NK-92 (cell line): ENCODE results near the gene DEAF1.
"Not testable (repeated sequence)": the region's sequence is repeated elsewhere in the genome, so short reads cannot be mapped to it uniquely, and the experiment has no call there.

Experiments
- DNase-seq: peaks from one replicate; lab custom pipeline; 2025; ENCODE audit not compliant: unreplicated experiment; lab: John Stamatoyannopoulos, UW

The DEAF1 gene

DNA sequence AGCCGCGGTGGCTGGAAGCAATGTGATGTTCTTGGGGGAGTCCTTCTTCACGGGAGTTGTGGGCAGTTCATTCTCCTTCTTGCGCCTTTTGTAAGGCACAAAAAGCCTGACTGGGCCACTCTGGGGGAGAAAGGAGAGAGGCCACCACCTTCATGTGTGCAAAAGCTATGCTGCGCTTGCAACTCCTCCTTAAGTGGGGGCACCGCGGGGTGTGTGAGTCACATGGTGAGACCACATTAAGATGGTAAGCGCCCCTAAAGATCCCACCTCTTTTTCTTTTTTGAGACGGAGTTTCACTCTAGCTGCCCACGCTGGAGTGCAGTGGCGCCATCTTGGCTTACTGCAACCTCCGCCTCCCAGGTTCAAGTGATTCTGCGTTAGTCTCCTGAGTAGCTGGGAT lies 14.1 kb downstream of the DEAF1 start:
- no peak for DNase-seq

DNA sequence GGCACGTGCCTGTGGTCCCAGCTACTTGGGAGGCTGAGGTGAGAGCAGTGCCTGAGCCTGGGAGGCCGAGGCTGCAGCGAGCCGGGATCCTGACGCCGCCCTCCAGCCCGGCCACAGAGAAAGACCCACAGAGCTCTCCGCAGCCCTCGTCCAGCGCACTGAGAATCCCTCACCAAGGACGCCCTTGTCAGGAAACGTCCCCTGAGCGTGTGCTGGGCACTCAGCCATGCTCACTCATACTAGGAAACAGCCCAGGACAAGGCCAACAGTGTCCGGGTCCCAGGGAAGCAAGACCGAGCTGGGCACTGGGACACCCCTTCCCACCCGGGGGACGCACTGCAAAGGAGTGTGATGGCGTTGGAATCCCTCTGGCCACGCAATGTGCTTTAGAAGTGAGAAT lies 14.5 kb downstream of the DEAF1 start:
- DNase-seq: no peak

DNA sequence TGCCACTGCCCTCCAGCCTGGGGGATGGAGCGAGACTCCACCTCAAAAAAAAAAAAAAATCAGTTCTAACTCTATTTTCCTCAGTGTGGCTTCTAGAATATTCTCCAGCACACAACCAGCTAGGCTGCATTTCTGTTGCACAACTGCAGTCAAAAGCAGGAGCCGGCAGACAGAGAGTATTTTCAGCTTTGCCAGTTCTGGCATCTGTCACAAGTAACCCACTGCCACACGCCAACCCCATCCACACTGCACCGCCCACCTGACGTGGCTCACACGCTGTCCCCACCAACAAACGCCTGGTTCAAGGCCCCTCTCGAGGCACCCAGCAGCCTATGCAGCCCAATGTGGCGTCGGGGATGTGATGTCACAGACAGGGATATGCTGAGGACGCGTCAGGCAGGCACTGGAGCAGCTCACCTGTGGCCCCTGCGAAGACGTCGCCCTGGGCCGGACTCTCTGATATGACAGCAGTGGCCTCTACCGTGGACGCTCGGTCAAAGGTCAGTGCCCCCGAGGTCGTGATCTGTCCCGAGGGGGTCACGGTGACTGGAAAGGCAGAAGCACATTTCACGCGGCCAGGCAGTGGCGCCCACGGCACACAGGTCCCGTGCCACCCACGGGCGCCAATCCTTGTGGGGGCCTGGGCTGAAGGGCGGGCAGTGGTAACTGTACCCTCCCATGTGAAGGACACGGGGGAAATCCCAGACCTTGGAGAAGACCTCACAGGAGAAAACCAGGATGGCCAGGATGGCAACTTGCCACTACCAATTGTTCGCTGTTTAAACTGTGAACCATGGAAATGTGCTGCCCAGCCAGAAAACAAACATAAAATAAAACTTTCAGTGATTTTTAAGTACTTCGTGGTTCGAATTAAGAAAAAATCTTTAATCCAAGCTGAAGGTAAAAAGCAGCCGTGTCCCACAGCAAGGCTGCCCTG lies 15.5 kb downstream of the DEAF1 start:
- no peak for DNase-seq

DNA sequence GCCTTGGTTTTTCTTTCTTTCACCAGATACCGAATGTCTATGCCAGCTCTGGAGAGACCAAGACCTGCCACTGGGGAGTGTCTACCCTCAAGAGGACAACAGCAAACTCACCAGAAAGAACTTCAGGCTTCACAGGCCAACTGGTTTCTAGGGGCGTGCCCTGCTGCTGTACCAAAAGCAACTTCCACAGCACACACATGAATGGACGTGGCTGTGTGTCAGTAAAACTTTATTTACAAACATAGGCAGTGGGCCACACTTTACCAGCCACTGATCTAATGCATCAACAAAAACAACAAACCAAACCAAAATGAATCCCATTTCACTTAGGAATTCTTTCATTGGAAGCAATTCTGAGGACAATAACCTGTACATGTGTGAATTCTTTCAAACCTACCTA lies 16.7 kb downstream of the DEAF1 start:
- DNase-seq: no peak

DNA sequence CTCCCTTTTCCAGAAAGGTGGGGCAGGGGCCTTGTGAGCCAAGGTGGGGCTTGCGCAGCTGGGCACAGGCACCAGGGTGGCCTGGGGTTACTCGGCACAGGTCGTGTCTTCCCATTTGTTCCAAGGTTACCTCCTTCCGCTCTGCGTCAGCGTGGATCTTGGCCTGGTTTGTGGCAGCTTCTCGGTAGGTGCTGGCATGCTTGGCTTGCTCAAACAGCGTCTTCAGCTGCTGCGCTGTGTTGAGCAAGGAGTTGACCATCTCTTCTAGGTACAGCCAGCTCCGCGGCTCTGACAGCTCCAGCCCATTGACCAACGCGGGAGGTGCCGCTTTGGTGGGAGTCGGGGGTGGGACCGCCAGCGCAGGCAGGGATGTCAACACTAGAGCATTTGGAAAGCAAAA lies 20.6 kb downstream of the DEAF1 start:
- DNase-seq: no peak

DNA sequence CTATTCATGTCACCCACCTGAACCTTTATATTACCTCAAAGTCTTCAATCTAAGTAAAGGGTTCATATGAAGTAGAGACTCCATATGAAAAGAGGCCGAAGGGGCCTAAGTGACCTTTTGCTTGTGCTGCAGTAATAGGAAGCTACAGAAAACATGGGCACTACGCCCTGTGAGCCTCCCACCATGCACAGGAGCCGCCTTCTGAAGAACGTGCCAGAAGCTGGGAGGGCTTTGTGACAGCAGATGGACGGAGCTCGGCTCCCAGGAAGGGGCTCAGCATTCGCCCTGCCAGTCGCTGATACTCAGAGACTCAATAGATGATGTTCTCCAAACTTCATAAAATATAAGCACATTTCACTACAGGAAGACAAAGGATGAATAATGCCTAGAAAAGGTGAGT lies 21.2 kb downstream of the DEAF1 start:
- DNase-seq: no peak

DNA sequence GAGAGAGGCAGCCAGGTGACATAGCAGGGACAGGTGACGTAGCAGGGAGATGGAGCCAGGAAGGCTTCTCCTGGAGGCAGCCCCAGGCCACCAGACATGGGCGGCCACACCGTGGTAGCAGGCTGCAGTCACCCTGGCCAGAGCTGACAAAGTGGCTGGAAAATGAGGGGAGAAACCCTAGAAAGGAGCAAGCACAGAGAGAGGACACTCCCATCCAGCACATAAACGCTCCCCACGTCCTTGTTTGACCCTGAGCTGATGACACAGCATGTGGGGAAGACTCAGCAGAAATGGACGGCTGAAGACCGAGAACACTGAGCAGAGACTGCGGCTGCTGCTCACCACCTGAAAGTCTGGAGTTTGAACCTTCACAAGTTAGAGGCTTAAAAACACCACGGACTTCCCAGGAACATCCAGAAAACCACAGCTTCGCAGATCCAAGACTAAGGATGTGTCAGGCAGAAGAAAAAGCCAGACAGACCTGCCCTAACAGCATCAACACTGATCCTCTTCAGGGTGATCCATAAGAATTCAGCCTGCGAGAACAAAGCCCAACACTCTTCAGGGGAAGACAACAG lies 29.2 kb downstream of the DEAF1 start:
- no peak for DNase-seq

DNA sequence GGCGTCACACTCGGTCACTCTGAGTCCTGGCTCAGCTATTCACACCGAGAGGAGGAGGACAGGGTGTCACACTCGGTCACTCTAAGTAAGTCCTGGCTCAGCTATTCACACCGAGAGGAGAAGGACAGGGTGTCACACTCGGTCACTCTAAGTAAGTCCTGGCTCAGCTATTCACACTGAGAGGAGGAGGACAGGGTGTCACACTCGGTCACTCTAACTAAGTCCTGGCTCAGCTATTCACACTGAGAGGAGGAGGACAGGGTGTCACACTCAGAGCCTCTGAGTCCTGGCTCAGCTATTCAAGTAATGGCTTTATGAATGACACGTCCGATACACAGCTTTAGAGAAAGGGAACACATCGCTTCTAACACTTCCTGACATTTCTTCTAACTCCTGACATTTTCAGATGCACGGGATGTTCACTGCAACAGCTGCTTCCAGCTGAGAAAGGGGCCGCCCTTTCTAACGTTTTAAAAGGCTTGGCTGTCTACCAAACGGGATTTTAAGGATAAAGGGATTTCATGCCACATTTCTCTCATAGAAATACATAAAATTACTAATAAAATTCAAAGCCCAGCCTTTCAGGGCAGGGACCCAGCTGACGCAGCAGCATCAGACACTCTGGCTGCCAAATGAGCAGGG lies 29.8 kb downstream of the DEAF1 start:
- no peak for DNase-seq

DNA sequence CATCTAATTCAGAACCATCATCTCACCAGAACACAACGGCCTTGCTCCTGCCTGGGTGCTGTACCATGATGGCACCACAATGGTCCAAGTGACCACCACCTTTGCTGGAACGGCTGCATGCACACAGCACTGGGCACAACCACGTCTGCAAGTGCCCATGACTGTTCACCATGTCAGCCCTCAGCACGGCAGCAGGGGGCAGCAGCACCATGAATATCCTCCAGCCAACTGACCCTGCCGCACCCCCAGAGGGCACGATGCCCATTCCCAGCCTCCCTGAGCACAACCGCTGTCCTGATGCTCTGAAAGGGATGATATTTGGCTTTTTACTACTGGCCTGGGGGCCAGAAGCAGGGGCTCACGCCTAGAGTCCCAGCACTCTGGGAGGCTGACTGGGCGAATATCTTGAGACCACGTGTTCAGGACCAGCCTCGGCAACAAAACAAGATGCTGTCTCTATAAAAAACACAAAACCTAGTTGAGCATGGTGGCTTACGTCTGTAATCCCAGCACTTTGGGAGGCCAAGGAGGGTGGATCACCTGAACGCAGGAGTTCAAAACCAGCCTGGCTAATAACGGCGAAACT lies 32.2 kb downstream of the DEAF1 start:
- no peak for DNase-seq

DNA sequence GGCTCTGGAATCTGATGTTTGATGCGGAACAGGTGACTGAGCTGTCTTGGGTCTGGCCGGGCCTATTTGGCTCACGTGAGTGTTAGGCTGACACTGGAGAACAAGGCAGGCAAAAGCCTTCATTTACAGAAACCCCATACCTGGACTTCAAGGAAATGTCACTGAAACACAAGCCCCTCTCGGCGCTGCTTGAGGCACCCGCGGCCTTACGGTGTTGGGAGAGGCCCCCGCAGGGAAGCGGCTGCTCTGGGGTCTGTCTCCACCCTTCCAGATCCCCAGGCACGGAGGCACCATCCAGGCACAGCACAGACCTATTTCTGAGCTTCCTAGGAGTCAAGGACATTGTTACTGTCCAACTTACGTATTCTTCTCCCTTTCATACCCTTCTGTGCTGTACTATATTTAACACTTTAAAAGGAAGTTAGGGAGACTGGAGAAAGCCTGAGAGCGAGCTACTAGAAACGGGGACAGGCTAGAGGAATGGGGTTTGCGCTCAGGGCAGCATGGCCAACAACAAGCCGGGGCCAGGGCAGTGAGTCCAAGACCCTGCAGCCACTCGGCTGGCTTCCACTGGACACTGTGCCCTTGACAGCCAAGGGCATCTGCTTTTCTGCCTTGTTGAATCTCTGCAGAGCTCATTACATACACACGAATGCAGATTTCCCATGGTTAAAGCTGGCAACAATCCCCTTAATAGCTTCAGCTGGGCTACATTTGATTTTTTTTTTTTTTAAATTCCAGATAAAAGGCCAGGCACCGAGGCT lies 34.2 kb downstream of the DEAF1 start:
- DNase-seq: no peak

DNA sequence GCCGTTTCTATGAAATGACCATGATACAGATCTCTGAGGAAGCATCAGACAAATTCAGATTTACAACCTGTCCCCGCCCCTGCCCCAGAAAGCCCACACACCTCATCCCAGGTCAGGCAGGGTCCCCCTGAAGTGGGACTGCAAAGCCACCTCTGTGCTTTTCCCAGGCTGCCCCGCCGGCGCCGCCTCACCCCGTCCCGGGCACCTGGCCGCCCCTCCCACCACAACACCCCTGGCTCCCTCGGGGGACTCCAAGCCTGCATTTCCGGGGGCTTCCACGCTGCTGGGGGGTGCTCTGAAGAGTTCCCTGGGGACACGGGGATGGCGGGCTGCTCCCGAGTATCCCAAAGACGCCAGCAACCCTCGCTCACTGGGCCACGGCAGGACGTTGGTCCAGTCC lies 34.7 kb downstream of the DEAF1 start:
- DNase-seq: no peak

DNA sequence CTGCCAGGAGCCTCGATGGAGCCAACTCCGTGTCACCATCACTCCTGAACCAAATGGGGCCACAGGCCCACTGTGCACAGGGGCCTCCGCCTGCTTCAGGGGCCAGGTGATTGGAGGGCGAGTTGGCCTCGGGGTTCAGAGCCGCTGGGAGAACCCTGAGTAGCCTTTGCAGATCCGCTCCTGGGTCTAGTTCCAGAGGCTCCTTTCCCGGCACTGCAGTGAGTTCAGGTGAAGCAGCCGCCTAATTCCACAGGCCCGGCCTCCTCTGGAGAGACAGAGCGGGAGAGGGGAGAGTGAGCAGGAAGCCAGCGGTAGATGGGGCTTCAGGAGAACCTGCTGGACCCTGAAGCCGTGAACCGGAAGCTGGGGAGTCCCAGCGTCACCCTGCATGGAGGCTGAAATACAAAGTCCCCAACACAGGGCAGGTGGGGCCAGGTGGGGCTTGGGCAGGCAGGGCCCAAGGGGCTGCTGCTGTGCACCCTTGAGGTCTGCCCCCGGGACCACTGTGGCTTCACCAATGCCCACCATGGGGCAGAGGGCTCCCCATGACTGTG lies 35.4 kb downstream of the DEAF1 start:
- no peak for DNase-seq

DNA sequence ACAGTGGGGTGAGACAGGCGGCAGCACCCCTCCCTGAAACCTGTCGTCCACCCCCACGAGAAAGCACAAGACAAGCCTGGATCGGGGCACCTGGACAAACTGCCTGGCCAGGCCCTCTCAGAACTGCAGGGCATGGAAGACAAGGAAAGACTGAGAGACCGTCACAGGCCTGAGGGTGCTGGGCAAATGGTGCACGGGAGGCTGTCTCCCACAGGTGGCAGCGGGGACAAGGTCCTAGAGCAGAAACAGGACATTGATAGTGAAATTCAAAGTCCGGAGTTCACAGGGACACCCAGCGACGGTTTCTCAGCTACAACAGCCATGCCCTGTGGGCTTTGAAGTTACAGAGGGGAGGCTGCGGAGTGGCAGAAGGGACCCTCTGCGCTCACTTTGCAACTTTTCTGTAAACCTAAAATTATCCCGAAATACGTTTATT lies 37.3 kb downstream of the DEAF1 start:
- DNase-seq: no peak

DNA sequence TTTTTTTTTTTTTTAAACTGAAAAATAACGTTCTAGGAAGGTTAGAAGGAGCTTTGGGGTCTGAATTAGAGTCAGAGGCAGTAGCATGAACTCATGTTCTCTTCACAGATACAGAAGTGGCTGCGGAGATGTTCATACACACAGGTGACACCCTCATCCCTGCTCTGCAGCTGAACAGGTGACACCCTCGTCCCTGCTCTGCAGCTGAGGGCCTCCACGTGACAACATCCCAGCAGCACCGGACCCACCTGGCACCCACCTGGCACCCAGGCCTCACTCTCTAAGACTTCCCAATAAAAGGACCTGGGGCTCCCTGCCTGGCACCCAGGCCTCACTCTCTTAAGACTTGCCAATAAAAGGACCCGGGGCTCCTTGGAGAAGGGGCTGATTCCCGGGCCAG lies 38.2 kb downstream of the DEAF1 start:
- DNase-seq: no peak

DNA sequence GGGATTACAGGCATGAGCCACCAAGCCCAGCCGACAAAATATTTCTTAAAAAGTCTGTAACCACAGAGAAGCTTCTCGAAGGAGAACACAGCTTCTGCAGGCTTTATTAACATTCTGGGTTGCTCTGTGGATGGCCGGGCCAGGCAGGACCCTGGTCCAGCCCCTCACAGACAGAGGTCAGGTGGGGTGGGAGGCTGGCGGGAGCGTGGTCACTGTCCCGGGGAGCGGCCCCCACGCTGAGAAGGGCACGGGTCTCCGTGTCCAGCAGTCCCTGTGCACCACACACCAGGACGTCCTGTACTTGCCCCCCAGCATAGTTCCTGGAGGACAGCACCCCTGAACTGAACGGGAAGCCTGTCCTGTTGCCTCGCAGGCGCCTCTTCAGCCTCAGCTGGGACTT lies 38.6 kb downstream of the DEAF1 start:
- DNase-seq: no peak

DNA sequence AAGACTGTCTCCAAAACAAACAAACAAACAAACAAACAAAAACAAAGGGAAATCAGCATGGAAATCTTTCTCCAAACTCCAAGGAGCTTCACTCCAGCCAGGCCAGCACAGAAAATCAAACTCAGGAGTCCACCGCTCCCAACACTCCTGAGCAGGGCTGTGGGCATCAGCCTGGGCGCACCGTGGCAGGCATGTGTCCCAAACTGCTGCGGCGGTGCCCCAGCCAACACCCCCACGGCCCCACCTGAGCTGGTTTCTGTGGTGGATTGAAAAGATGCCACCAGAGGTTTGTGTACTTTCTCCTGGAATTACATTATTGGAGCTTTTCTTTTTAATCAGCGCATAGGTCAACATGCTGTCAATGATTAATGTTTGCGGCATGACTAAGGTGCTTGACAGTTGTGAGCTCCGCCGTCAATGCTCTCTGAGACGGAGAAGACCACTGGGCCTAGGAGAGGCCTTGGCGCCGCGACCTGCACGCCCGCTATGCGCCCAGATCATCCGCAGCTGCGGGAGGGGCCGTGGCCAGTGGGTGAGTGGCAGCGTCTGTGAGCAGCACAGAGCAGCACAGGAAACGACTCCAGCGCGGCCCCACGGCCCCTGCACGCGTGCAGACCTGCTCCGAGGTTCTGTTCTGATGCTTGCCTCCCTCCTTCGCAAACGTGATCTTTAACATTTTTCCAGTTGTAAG lies 39.8 kb downstream of the DEAF1 start:
- DNase-seq: no peak

DNA sequence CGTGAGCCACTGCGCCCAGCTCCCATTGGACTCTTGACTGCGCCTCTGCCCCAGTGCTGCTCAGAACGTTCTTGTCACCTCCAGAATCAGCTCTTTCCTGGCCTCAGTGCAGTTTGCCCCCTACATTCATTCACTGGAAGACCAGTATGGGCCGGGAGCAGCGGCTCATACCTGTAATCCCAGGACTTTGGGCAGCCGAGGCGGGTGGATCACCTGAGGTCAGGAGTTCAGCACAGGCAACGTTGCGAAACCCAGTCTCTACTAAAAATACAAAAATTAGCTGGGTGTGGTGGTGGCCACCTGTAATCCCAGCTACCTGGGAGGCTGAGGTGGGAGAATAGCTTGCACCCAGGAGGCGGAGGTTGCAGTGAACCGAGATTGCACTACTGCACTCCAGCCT lies 40.6 kb downstream of the DEAF1 start:
- not testable (repeated sequence) for DNase-seq

DNA sequence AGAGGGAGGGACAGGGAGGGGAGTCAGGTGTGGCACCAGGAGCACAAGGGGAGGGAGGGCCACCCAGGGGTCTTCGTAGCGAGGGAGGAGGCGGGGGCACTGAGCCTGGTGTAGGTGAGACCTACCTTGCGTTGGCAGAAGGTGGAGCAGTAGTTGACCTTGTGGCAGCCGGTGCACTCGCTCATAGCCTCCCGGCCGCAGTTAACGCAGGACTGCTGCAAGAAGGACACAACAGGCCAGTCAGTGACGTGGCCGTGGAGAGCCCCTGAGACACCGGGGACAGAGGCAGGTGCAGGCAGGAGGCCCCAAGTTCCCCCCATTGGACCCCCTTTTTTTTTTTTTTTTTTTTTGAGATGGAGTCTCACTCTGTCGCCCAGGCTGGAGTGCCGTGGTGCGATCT lies 41.2 kb downstream of the DEAF1 start:
- DNase-seq: no peak

DNA sequence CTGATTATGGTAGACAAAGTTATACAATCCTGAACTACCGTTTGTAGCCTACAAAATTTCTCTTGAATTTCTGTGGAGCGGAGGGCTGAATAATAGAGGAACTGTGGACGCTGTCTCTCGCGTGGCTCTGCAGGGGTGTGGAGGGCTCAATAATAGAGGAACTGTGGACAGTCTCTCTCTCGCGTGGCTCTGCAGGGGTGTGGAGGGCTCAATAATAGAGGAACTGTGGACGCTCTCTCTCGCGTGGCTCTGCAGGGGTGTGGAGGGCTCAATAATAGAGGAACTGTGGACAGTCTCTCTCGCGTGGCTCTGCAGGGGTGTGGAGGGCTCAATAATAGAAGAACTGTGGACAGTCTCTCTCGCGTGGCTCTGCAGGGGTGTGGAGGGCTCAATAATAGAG lies 41.9 kb downstream of the DEAF1 start:
- not testable (repeated sequence) for DNase-seq

DNA sequence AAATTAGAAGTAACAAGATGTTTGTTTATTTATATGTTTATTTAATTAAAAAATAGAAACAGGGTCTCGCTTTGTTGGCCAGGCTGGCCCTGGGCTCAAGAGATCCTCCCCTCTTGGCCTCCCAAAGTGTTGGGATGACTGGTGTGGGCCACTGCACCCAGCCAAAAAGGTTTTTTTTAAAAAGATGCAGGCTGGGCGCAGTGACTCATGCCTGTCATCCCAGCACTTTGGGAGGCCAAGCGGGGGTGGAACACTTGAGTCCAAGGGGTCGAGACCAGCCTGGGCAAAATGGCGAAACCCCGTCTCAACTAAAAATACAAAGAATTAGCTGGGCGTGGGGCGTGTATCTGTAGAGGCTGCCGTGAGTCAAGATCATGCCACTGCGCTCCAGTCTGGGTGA lies 44.5 kb downstream of the DEAF1 start:
- no peak for DNase-seq
